Stimulated activated naive B cell treated with anti-CD40 and anti-IgM and Interleukin-4, amounts not matched to agents 10 μg/mL and 1 μg/mL and 100 μg/mL, for 72 hours (primary cell): ENCODE measurements around the gene DIP2B.
A peak's percentile ranks its signal among the peaks of the same experiment; 100 is the strongest.

ENCODE experiments used
- ATAC-seq, 2 donors: fragments of 150-1000 bp; cut with Tn5 transposase; replicated peaks; 2 replicates each; pipeline ENCODE4 v1.10.0; 2021; ENCODE audit warnings: moderate library complexity in 1 of 2
- DNase-seq: peaks from one replicate; pipeline ENCODE4 v3.0.0; 2021
- H3K27ac Mint-ChIP-seq: one replicate; pipeline ENCODE4 v1.8.0; 2022; ENCODE audit warnings: mild to moderate bottlenecking, mixed read lengths
- H3K27me3 Mint-ChIP-seq, 2 donors: one replicate each; pipeline ENCODE4 v1.8.0; 2022; ENCODE audit warnings: mixed read lengths in 2 of 2
- H3K36me3 Mint-ChIP-seq, 2 donors: one replicate each; pipeline ENCODE4 v1.8.0; 2022; ENCODE audit warnings: mixed read lengths in 2 of 2, mild to moderate bottlenecking in 1 of 2
- H3K4me1 Mint-ChIP-seq, 2 donors: one replicate each; pipeline ENCODE4 v1.8.0; 2022; ENCODE audit warnings: mixed read lengths in 2 of 2, mild to moderate bottlenecking in 1 of 2
- H3K4me3 Mint-ChIP-seq, 2 donors: one replicate each; pipeline ENCODE4 v1.8.0; 2022; ENCODE audit warnings: mild to moderate bottlenecking in 2 of 2, mixed read lengths in 2 of 2, moderate library complexity in 1 of 2
- H3K9me3 Mint-ChIP-seq, 2 donors: one replicate each; pipeline ENCODE4 v1.8.0; 2022; ENCODE audit warnings: mixed read lengths in 2 of 2, mild to moderate bottlenecking in 1 of 2

Gene DIP2B

DNA sequence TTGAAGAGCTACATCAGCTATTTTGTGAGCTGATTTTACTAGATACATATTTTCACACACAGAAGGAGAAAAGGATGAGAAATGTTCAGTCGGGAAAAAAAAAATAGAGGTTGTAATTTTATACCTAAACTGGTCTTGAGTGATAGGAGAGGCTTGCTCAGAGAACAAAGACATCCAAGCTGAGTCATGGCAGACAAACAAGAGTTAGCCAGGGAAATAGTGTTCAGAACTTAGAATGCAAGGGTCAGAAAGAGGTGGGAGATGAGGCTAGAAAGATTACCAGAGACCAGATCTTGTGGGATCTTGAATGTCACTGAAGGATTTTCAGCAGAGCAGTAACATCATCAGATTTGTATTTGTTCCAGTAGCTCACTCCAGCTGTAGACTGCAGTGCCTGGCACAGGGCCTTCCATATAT is 137.3 kb downstream of the DIP2B start:
- H3K27ac Mint-ChIP-seq: peak overlapping the region; percentile 21
- no peaks in the 10 kb centered on the region for H3K9me3 Mint-ChIP-seq
- ATAC-seq (no peak), DNase-seq (no peak)
- no peaks in the 10 kb centered on the region for H3K27me3 Mint-ChIP-seq
- peaks cover 15 to 27% of the 10 kb centered on the region in 2 donors for H3K36me3 Mint-ChIP-seq
- no peak overlapping the region for H3K4me3 Mint-ChIP-seq
- peaks cover 8 to 33% of the 10 kb centered on the region in 2 donors for H3K4me1 Mint-ChIP-seq

DNA sequence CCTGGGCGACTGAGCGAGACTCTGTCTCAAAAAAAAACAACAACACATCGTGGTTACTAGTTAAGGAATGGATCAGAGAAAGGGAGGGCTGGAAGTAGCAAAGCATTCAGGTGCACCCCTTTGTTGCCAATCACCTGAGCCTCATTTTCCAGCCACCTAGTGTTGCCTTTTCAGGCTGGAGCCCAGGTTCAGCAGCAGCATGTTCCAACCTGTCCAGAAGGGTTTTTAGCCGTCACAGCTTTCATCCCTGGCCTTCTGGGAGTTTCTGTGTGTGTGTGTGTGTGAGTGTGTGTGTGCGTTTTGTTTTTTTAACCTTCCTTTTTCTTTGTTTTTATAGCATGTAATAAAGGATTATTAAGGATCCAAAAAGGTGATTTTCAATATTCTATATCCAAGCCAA is 138.0 kb downstream of the DIP2B start:
- H3K4me3 Mint-ChIP-seq: no peak overlapping the region
- H3K27me3 Mint-ChIP-seq: no peaks in the 10 kb centered on the region
- DNase-seq: no peak

DNA sequence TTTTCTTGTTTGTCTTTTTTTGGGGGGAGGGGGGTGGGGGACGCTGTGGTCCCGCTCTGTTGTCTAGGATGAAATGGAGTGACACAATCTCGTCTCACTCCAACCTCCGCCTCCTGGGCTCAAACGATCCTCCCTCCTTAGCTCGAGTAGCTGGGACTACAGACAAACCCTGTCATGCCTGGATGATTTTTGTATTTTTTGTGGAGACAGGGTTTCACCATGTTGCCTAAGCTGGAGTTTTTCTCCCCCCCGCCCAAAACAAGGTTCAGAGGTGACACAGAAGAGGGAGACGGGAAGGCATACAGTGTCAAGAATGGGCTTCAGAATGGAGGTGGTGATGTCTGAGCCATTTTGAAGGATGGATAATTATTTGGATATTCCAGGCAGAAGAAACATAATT is 142.2 kb downstream of the DIP2B start:
- Mint-ChIP-seq H3K4me3 (no peak overlapping the region), H3K27me3 (no peaks in the 10 kb centered on the region), H3K36me3 (peaks cover 7 to 30% of the 10 kb centered on the region in 2 donors), H3K9me3 (no peaks in the 10 kb centered on the region), H3K27ac (no peak overlapping the region), H3K4me1 (peaks cover 6 to 10% of the 10 kb centered on the region in 2 donors)
- DNase-seq (no peak), ATAC-seq (no peak)

More for the DNA sequence above, 138.0 kb downstream of the DIP2B start:
- Mint-ChIP-seq H3K27ac (no peak overlapping the region), H3K36me3 (peaks cover 15 to 34% of the 10 kb centered on the region in 2 donors), H3K9me3 (no peaks in the 10 kb centered on the region), H3K4me1 (peaks cover 9 to 26% of the 10 kb centered on the region in 2 donors)
- no peak for ATAC-seq

DNA sequence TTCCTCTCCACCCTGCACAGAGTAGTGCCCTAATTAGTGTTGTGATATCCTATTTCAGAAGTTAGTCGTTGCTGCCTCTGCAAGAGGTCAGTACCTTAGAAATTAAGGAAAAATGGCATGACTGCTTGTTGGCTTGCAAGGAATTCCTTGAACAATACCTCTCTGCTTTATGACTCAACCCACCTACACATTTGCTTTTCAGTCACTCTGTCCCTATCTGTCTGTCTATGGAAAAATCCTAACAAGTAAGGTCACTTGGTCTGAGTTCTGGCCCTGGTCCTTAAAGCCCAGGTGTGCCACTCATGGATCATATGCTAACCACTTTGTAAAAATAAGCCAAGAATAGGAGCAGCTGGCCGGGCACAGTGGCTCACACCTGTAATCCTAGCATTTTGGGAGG is 142.7 kb downstream of the DIP2B start:
- no peak for ATAC-seq
- Mint-ChIP-seq H3K4me3 (no peak overlapping the region), H3K27ac (no peak overlapping the region), H3K9me3 (no peaks in the 10 kb centered on the region), H3K27me3 (no peaks in the 10 kb centered on the region), H3K4me1 (peaks cover 6 to 10% of the 10 kb centered on the region in 2 donors), H3K36me3 (peaks cover 7 to 27% of the 10 kb centered on the region in 2 donors)
- no peak for DNase-seq

DNA sequence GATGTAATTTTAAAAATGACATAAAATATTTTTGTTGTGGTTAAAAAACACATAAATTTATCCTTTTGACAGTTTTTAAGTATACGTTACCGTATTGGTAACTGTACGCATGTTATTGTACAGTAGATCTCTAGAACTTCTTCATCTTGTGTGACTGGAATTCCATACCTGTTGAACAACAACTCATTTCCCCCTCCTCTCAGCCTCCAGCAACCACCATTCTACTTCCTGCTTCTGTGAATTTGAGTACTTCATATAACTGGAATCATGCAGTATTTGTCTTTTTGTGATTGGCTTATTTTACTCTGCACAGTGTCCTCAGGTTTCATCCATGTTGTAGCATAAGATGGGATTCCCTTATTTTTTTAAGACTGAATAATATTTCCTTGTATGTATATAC is 145.5 kb downstream of the DIP2B start:
- no peak overlapping the region for H3K4me3 Mint-ChIP-seq
- H3K36me3 Mint-ChIP-seq: peaks cover 7 to 23% of the 10 kb centered on the region in 2 donors
- no peak for ATAC-seq
- no peak overlapping the region for H3K27ac Mint-ChIP-seq
- H3K4me1 Mint-ChIP-seq: peaks cover 11 to 16% of the 10 kb centered on the region in 2 donors
- DNase-seq: no peak
- H3K27me3 Mint-ChIP-seq: no peaks in the 10 kb centered on the region
- H3K9me3 Mint-ChIP-seq: no peaks in the 10 kb centered on the region

DNA sequence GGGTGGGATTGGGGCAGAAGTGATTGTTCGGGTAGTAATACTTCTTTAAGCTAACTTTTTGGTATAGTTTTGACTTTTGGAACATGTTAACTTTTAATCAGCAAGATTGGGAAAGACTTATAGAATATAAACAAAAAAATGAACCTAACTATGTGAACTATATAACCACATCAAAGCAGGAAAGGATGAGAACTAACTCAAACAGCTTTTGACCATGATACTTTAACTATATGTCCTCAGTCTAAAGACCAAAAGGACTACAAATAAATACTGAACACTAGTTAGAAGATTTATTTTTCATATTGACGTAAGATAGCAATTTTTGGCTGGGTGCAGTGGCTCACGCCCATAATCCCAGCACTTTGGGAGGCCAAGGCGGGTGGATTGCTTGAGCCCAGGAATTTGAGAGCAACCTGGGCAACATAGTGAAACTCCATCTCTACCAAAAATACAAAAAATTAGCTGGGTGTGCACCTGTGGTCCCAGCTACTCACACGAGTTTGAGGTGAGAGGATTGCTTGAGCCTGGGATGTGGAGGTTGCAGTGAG is 150.7 kb downstream of the DIP2B start:
- Mint-ChIP-seq H3K27me3 (no peaks in the 10 kb centered on the region), H3K36me3 (peaks cover 12 to 16% of the 10 kb centered on the region in 2 donors), H3K27ac (no peak overlapping the region), H3K4me3 (no peak overlapping the region), H3K4me1 (peaks cover 5 to 16% of the 10 kb centered on the region in 2 donors), H3K9me3 (no peaks in the 10 kb centered on the region)
- ATAC-seq (no peak), DNase-seq (no peak)

DNA sequence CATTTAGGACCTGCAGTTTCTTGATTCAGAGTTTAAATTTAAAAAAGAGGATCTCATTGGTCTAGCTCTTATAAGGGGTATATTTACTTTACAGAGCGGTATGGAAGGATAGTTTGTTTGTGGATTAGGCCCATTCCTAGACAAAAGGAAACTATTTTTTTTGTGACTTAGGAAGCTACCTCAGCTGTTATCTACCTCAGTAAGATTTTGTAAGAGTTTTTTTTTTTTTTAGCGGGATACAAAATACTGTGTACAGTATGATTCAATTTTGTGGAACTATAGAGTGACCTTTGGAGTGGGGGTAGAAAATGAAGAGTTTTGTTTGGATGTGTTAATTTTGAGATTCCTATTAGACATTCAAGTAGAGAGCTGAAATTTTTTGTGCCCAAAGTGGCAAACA is 154.5 kb downstream of the DIP2B start:
- Mint-ChIP-seq H3K36me3 (peaks cover 10% of the 10 kb centered on the region in 2 donors), H3K27ac (no peak overlapping the region)

DNA sequence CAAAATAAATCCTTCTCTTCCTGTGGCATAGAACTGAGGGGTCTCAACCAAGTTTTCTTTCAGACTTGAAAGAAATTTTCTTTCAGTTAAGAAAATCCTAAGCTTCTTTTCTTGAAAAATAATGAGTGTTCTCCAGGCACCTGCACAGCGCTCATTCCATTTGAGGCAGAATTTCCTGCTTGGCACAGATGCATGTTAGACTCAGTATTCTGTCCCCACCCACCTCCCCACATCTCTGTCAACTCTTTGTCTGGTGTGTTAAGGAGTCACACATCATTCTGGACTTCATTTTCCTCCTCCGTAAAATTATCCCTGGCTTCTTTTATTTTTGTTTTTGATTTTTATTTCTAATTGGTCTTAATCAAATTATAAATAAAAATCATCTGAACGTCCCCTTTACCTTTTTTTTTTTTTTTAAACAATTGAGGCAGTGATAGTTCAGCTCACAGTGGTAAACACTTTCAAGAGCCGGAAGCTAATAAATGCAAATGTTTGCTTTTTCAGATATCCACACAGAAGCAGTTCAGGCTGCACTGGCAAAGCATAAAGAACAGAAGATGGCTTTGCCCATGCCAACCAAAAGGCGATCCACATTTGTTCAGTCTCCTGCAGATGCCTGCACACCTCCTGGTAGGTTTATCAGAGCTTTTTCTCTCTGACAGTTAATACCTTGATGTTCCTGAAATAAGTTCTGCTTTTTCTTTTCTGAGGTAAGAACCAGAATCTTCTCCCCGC is 155.1 kb downstream of the DIP2B start:
- no peaks in the 10 kb centered on the region for H3K27me3 Mint-ChIP-seq
- no peaks in the 10 kb centered on the region for H3K9me3 Mint-ChIP-seq
- DNase-seq (no peak), ATAC-seq (no peak)
- H3K4me1 Mint-ChIP-seq: no peaks in the 10 kb centered on the region
- H3K27ac Mint-ChIP-seq: no peak overlapping the region
- H3K4me3 Mint-ChIP-seq: no peak overlapping the region
- H3K36me3 Mint-ChIP-seq: peaks cover 8 to 10% of the 10 kb centered on the region in 2 donors

More for the DNA sequence above, 154.5 kb downstream of the DIP2B start:
- Mint-ChIP-seq H3K27me3 (no peaks in the 10 kb centered on the region), H3K9me3 (no peaks in the 10 kb centered on the region), H3K4me1 (no peaks in the 10 kb centered on the region), H3K4me3 (no peak overlapping the region)
- no peak for DNase-seq
- ATAC-seq: no peak

DNA sequence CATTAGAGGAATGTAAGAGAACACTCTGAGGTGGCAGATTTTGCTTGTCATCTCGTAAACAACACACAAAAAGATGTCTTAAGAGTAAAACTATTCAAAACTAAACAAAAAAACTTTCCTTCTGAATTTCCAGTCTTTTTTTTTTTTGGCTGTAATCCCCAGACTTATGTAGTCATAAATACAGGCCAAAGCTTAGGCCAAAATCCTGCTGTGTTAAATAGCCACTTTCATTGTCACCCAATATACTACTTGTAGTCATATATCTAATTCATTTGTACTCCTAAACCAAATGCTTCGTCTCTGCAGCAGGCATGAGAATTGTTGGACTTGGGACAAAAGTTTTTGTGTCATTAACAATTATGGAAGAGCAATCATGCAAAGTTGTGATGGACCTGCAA is 155.6 kb downstream of the DIP2B start:
- no peaks in the 10 kb centered on the region for H3K4me1 Mint-ChIP-seq
- DNase-seq (no peak), ATAC-seq (no peak)
- no peaks in the 10 kb centered on the region for H3K27me3 Mint-ChIP-seq
- no peak overlapping the region for H3K4me3 Mint-ChIP-seq
- no peaks in the 10 kb centered on the region for H3K9me3 Mint-ChIP-seq
- H3K27ac Mint-ChIP-seq: no peak overlapping the region
- H3K36me3 Mint-ChIP-seq: peaks cover 8 to 10% of the 10 kb centered on the region in 2 donors

DNA sequence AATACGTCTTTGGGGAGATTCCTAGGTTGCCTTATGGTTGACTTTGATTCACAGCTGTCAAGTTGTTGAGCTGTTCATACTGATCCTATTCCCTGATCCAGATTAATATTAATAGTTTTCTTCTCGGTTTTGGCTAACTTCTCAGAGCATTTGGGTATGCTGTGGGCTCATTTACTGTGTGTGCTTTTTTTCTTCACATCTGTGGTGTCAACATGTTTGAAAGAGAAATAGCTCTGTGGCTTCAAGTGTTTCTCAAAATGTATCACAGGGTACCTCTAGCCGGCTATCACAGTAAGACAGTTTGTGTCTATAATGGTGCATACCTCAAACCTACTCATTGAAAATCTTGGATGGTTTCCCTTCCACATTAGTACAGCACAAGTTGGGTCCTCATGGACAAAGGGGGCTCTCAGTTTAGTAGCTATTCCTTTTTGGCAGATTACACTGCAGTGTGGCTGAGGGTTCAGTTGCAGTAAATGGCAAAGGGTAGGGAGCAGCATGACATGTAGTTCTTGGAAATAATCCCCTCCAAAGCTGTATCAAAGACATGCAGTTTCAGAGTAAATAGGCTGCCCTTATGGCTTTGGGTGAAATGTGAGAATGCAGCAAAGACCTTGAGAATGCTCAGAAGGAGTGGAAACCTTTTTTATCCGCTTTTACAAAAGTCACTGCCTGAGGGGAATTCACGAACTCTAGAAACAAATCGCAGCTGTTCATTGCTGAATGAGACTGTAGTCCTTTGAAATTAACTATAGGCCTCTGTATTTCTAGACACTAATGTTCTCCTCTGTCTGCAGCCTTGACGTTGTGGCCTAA is 156.7 kb downstream of the DIP2B start:
- H3K4me1 Mint-ChIP-seq: no peaks in the 10 kb centered on the region
- H3K4me3 Mint-ChIP-seq: no peak overlapping the region
- no peak for ATAC-seq
- no peaks in the 10 kb centered on the region for H3K9me3 Mint-ChIP-seq
- H3K36me3 Mint-ChIP-seq: peaks cover 8 to 10% of the 10 kb centered on the region in 2 donors
- DNase-seq: no peak
- H3K27ac Mint-ChIP-seq: no peak overlapping the region
- H3K27me3 Mint-ChIP-seq: no peaks in the 10 kb centered on the region

DNA sequence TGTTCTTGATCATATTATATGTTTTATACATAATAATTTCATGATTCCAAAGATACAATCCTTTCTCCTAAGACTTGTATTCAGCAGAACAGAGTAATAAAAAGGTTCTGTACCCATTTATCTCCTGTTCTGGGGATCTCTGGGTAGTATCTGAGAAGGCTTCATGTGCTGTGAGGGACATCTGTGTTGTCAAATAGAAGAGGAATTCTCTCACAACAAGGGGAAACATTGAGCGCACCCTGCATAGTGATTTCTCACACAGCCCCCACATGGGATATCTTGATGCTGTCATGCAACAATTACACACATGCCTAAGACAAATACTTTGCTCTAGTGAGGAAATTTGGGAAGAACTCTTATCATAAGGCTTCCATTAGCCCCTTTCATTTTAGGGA is 157.3 kb downstream of the DIP2B start:
- peaks cover 8 to 12% of the 10 kb centered on the region in 2 donors for H3K36me3 Mint-ChIP-seq
- H3K27me3 Mint-ChIP-seq: no peaks in the 10 kb centered on the region
- no peak for DNase-seq
- H3K4me3 Mint-ChIP-seq: no peak overlapping the region
- H3K4me1 Mint-ChIP-seq: no peaks in the 10 kb centered on the region
- no peak for ATAC-seq
- H3K9me3 Mint-ChIP-seq: no peaks in the 10 kb centered on the region
- H3K27ac Mint-ChIP-seq: no peak overlapping the region

DNA sequence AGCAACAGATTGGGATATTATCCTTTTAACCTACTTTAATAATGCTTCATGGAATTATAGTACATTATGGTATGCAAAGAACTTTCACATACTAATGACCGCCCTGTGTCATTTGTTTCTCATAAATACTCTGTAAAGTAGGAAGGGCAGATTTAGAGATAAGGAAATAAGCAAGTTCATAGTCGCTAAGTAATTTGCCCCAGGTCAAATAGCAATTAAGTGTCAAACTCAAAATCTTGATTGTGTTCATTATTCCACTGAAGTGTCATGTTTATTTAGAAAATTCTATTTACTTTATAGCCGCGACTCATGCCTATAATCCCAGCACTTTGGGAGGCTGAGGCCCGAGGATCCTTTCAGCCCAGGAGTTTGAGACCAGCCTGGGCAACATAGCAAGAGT is 160.4 kb downstream of the DIP2B start:
- DNase-seq (no peak), ATAC-seq (no peak)
- Mint-ChIP-seq H3K9me3 (no peaks in the 10 kb centered on the region), H3K4me1 (peaks cover 0 to 3% of the 10 kb centered on the region in 2 donors), H3K36me3 (peaks cover 1 to 12% of the 10 kb centered on the region in 2 donors), H3K27ac (peak overlapping the region; percentile 20), H3K4me3 (no peak overlapping the region), H3K27me3 (no peaks in the 10 kb centered on the region)

DNA sequence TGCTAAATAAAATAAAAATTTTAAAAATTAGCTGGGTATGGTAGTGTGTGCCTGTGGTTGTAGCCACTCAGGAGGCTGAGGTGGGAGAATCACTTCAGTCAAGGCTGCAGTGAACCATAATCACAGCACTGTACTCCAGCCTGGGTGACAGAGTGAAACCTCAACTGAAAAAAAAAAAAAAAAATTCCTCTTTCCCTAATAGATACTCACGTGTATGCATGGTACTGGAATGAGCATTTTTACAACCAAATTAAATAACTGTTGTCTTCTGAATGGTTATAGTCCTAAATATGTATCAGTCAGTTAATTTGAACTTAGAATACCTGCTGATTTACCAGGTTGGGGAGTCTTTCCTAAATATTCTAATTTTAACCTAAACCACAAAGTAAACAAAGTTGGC is 160.8 kb downstream of the DIP2B start:
- H3K27me3 Mint-ChIP-seq: no peaks in the 10 kb centered on the region
- H3K4me3 Mint-ChIP-seq: no peak overlapping the region
- H3K27ac Mint-ChIP-seq: no peak overlapping the region

DNA sequence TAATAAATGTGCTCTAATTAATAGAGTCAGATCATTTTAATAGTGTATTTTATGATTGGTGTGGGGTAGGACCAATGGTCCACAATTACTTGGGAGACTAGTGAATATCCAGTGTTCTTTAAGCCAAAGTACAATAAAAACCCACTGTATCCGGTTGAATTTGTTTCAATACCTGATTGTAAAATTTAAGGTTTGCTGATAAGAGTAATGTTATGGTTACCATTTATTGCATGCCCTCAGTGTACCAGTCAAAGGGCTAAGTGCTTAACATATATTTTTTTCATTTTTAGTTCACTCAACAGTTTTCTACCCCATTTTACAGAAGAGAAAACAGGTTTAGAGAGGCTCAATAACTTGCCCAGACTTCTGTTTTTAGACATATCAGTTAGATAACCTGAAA is 161.2 kb downstream of the DIP2B start:
- H3K4me3 Mint-ChIP-seq: no peak overlapping the region
- DNase-seq (no peak), ATAC-seq (no peak)
- no peaks in the 10 kb centered on the region for H3K27me3 Mint-ChIP-seq
- no peaks in the 10 kb centered on the region for H3K9me3 Mint-ChIP-seq
- H3K27ac Mint-ChIP-seq: no peak overlapping the region
- H3K4me1 Mint-ChIP-seq: peaks cover 0 to 4% of the 10 kb centered on the region in 2 donors
- peaks cover 0 to 16% of the 10 kb centered on the region in 2 donors for H3K36me3 Mint-ChIP-seq

More for the DNA sequence above, 160.8 kb downstream of the DIP2B start:
- Mint-ChIP-seq H3K9me3 (no peaks in the 10 kb centered on the region), H3K4me1 (peaks cover 0 to 4% of the 10 kb centered on the region in 2 donors), H3K36me3 (peaks cover 0 to 15% of the 10 kb centered on the region in 2 donors)
- no peak for ATAC-seq
- DNase-seq: no peak
